C4-2B (cell line): ENCODE data around the gene NHSL1.

ENCODE experiments used
- CTCF ChIP-seq: fragments of 450-650 bp; conservative IDR thresholded peaks from 2 replicates; pipeline ENCODE4 v1.5.1; 2017; ENCODE audit warnings: mild to moderate bottlenecking
- ZFX ChIP-seq: fragments of 450-650 bp; IDR thresholded peaks from 2 replicates; pipeline ENCODE4 v1.6.1; 2017

GRCh38 chr6:138465007-138465645 is 34.2 kb downstream of the NHSL1 start:
- TF ChIP-seq CTCF, result no peak
- TF ChIP-seq ZFX, result no peak
